Islet of Langerhans (tissue), 1 donor: ENCODE results near the gene IRS1.

Source experiments
- FAIRE-seq: peaks from one replicate; lab custom pipeline; 2011; peaks lifted over from hg19 to GRCh38; lab: Jason Lieb, UNC

The IRS1 gene

GRCh38 chr2:226758921-226759640 lies 40.5 kb downstream of the IRS1 start:
- no peak for FAIRE-seq

GRCh38 chr2:226756131-226756530 lies 43.5 kb downstream of the IRS1 start:
- peak; percentile 79 for FAIRE-seq

GRCh38 chr2:226755631-226756030 lies 44.0 kb downstream of the IRS1 start:
- FAIRE-seq: no peak

- FAIRE-seq: no peak
These were observed 44.6 kb downstream of the IRS1 start for GRCh38 chr2:226754821-226755604.

GRCh38 chr2:226752887-226753286 lies 46.7 kb downstream of the IRS1 start:
- no peak for FAIRE-seq

- FAIRE-seq: no peak
These were observed 52.3 kb downstream of the IRS1 start for GRCh38 chr2:226747288-226747687.

- no peak for FAIRE-seq
These were observed 53.3 kb downstream of the IRS1 start for GRCh38 chr2:226746196-226746800.

- FAIRE-seq: no peak
These were observed 55.7 kb downstream of the IRS1 start for GRCh38 chr2:226743915-226744314.

- no peak for FAIRE-seq
These were observed 57.3 kb downstream of the IRS1 start for GRCh38 chr2:226742347-226742746.

DNA sequence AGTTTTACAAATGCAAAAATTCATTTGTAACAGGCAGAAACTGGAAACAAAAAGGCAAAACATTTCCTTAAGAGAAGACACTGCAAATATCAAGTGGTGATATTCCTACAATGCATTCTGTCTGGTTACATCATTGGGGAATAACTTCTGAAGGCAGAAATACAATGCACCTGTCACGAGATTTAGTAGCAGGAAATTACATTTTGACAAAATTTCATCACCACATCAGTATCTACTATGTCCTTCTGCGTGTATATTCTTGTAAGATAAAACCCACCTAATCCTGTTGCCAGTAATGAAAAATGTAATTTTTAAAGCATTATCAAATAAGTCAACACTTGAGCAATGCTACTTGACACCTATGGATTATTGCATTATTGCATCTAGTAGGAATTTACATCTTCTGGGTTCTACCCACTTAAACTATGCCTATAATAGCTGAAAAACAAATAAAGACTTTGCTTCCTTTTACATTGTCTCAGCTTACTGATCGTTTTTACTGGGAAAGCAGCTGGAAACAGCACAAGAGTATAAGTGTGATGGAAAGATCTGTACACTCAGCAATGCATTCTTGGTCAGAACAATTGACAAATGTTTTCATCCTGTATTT lies 59.5 kb downstream of the IRS1 start:
- FAIRE-seq: no peak

DNA sequence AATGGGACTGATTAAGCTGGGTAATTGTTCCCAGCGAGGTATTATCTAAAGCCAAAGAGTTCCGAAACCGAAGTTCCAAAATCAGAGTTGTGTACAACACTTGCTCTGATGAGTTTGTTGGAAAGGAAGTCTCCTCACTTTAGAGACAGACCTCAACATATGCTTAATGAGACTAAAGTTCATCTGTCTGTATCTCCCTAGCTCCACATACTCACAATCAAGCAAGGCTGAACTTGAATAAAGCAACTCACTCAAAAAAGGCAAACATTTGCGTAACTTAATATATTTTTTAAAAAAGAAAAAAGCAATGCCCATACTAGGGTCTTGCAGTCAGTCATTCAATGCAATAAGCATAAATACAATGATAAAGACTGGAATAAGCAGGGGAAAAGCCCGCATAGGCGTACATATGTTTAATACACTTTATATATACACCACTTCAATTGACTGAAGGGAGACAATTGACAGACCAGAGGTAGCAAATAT lies 60.0 kb downstream of the IRS1 start:
- FAIRE-seq: no peak

DNA sequence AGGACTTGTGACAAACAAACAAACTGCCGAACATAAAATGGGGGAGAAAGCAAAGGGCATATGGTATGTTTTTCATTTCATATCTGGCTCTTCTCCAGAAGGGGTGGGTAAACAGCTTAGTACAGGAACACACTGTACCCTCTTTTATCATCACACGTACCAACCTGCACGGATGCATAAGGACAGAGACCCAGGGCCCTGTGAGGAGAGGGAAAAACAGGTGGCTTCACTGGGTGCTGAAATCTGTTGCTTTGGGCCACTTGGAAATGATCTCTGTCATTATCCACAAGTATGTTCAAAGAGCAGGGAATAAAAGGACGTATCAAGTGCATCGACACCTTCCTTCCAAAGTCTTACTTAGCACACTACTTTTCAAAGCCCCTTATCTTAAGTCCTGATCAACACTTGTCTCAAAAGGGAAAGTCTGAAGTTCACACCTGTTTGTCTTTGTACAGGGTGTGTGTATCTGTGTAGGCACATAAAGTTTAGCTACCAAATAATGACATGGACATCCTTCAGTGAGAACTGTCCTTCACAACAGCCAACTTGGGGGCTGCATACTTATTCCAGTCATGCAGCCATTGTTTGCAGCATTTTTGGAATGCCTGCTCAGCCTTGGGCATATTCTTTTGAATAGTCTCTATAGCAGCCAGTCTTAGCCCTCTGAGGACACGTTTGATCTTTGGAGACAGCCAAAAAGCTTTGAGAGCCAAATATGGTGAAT lies 60.6 kb downstream of the IRS1 start:
- FAIRE-seq: no peak

DNA sequence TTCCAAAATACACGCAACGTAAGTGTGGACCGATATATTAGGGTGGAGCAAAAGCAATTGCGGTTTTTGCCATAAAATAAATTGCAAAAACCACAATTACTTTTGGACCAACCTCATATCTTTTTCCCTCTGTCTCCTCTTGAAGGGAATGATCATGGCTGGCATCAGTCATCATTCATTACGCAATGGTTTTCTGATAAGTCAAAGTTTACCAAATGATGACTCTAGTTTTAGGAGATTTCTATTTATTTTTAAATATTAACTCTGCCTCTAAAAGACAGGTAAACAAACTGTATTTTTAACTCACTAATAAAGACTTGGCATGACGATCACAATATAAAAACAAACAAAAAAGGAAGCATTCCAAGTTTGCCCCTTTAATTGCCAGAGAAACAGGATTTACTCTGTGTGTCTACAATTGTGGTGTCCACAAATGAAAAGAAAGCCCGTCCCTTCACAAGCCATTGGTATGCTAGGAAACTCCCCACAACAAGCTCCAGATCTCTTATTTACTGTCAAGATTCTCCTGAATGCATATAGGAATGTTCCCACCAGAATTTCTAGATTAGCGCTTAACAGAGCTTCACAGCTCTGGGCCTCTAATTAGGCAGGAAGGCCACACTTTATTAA lies 61.3 kb downstream of the IRS1 start:
- no peak for FAIRE-seq

DNA sequence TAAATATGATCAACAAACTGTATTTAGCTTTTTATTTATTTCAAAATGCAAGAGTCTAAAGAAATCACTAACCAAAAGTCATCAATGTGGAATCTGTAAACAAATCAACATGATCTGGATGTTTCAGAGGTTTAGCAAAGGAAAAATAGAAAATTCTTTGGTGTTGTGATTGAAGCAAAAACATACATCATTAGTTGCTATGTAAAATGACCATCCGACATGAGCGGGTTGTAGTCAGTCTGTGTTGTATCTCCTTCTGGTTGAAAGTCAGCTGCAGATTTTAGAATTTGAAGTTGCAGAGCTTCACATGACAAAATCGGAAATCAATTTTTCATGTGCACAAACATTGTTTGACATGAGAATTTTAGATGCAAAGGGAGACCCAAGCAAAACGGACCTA lies 63.2 kb downstream of the IRS1 start:
- no peak for FAIRE-seq

GRCh38 chr2:226733927-226734564 lies 65.6 kb downstream of the IRS1 start:
- FAIRE-seq: no peak

DNA sequence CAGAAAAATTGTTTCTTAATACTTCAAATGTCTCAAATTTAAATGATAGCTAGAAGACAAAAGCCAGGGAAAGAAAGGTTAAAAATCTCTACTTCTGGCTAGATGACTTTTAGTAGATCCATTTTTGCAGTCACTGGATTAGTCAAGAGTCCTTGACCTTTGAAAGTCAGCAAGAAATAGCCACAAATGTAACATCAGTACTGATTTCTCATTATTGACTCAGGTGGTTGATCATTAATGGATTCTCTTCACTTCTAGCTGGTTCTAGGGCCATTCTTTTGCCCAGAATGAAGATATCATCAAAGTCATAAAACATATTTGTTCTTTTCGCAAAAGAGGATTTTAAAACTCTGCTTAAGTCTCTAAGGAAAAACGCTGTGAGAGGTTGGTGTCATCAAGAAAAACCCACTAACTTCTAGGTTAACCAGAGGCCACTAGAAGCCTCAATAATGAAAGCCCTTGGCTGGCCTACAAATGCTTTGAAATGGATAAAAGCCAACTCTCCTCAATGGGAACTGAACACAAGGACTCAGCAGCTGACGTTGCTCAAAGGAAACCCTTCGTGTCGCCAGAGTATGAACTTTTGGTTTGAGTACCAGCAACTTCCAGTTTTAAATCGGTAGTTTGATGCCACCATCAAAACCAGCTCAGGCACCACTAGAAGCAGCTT lies 66.3 kb downstream of the IRS1 start:
- peak; percentile 38 for FAIRE-seq

GRCh38 chr2:226732478-226733188 lies 67.0 kb downstream of the IRS1 start:
- no peak for FAIRE-seq

DNA sequence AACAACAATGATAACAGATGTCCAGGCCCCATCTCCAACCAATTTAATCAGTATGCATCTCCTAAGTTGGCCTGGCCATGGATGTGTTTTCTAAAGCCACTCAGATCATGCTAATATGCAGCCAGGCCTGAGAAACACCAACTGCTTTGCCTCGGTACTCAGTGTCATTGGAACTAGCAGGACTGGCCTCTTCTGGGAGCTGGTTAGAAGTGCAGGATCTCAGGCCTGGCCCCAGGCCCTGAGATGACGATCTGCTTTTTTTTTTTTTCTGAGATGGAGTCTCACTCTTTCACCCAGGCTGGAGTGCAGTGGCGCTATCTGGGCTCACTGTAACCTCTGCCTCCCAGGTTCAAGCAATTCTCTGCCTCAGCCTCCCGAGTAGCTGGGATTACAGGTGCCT lies 69.1 kb downstream of the IRS1 start:
- no peak for FAIRE-seq

- no peak for FAIRE-seq
These were observed 70.6 kb downstream of the IRS1 start for GRCh38 chr2:226728996-226729395.

DNA sequence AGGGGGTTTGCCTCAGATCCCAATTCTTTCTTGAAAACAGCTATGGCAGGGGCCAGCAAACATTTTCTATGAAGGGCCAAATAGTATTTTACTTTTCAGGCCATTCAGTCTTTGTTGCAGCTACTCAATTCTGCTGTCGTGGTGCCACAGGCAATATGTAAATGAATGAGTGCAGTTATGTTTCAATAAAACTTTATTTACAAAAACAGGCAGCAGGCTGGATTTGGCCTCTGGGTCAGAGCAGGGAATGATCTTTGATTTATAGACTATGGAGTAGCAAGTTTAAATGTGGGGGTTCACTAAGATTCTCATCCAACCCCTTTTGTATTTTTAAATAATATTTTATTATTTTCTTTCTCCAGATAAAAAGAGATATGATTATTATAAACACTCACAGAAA lies 72.4 kb downstream of the IRS1 start:
- no peak for FAIRE-seq
